Type B pancreatic cell (in vitro differentiated cells): ENCODE results near the gene ASB16. TPM values are rescaled to one million over a fixed set of nuclear protein-coding genes. Genes with fewer than 3 reads are reported as not detected.

ENCODE experiments used
- DNase-seq: peaks from one replicate; pipeline ENCODE4 v3.0.0; 2021; ENCODE audit warnings: mixed read lengths; ENCODE audit not compliant: unreplicated experiment; ENCODE audit errors: extremely low spot score
- H3K27ac Mint-ChIP-seq: 2 replicates; pipeline ENCODE4 v1.8.0; 2021; ENCODE audit warnings: mild to moderate bottlenecking, mixed read lengths
- H3K27me3 Mint-ChIP-seq: 2 replicates; pipeline ENCODE4 v1.8.0; 2021; ENCODE audit warnings: mixed read lengths
- H3K36me3 Mint-ChIP-seq: 2 replicates; pipeline ENCODE4 v1.8.0; 2021; ENCODE audit warnings: mixed read lengths
- H3K4me1 Mint-ChIP-seq: one replicate; pipeline ENCODE4 v1.8.0; 2021; ENCODE audit warnings: mixed read lengths; ENCODE audit not compliant: unreplicated experiment
- H3K4me3 Mint-ChIP-seq: 2 replicates; pipeline ENCODE4 v1.8.0; 2021; ENCODE audit warnings: mild to moderate bottlenecking, mixed read lengths
- H3K9me3 Mint-ChIP-seq: 2 replicates; pipeline ENCODE4 v1.8.0; 2021; ENCODE audit warnings: mixed read lengths
- CTCF ChIP-seq: fragments of 200-600 bp; sonication (generic); conservative IDR thresholded peaks from 2 replicates; pipeline ENCODE4 v1.5.0; 2021; ENCODE audit warnings: antibody characterized with exemption, mild to moderate bottlenecking
- total RNA-seq: library from RNA; stranded (reverse); gene quantifications from 2 replicates; pipeline ENCODE4 v1.2.1, GENCODE V29; 2021; ENCODE audit warnings: low replicate concordance

Gene ASB16
- total RNA-seq, 1 donor from 2014 or later: 0.68 TPM

- DNase-seq: no peak
- H3K4me3 Mint-ChIP-seq: no peak overlapping the region
- TF ChIP-seq CTCF: no peak
- no peaks in the 10 kb centered on the region for H3K9me3 Mint-ChIP-seq
- no peaks in the 10 kb centered on the region for H3K4me1 Mint-ChIP-seq
- H3K36me3 Mint-ChIP-seq: peaks cover 3% of the 10 kb centered on the region
- no peak overlapping the region for H3K27ac Mint-ChIP-seq
- no peaks in the 10 kb centered on the region for H3K27me3 Mint-ChIP-seq
Measured at GRCh38 chr17:44159519-44160210, 10.8 kb upstream of the ASB16 start.

- TF ChIP-seq CTCF: no peak
- no peak overlapping the region for H3K4me3 Mint-ChIP-seq
- H3K36me3 Mint-ChIP-seq: peaks cover 2% of the 10 kb centered on the region
- H3K27ac Mint-ChIP-seq: no peak overlapping the region
- no peaks in the 10 kb centered on the region for H3K9me3 Mint-ChIP-seq
- no peak for DNase-seq
- no peaks in the 10 kb centered on the region for H3K27me3 Mint-ChIP-seq
- peaks cover 6% of the 10 kb centered on the region for H3K4me1 Mint-ChIP-seq
Measured at GRCh38 chr17:44164476-44164875, 6.0 kb upstream of the ASB16 start.

- DNase-seq: no peak
- Mint-ChIP-seq H3K4me3 (no peak overlapping the region), H3K9me3 (no peaks in the 10 kb centered on the region), H3K27me3 (no peaks in the 10 kb centered on the region), H3K4me1 (peaks cover 15% of the 10 kb centered on the region), H3K36me3 (no peaks in the 10 kb centered on the region), H3K27ac (no peak overlapping the region)
- TF ChIP-seq CTCF: no peak
Measured at GRCh38 chr17:44167181-44167861, 3.2 kb upstream of the ASB16 start.

GRCh38 chr17:44170135-44170498 lies 387 bp upstream of the ASB16 start:
- H3K4me3 Mint-ChIP-seq: no peak overlapping the region
- DNase-seq: no peak
- H3K4me1 Mint-ChIP-seq: peaks cover 15% of the 10 kb centered on the region
- H3K9me3 Mint-ChIP-seq: no peaks in the 10 kb centered on the region
- no peak overlapping the region for H3K27ac Mint-ChIP-seq
- H3K36me3 Mint-ChIP-seq: no peaks in the 10 kb centered on the region
- no peak for TF ChIP-seq CTCF
- no peaks in the 10 kb centered on the region for H3K27me3 Mint-ChIP-seq

- Mint-ChIP-seq H3K27me3 (no peaks in the 10 kb centered on the region), H3K27ac (no peak overlapping the region), H3K9me3 (no peaks in the 10 kb centered on the region), H3K4me3 (no peak overlapping the region), H3K36me3 (peaks cover 4% of the 10 kb centered on the region), H3K4me1 (peaks cover 15% of the 10 kb centered on the region)
- no peak for TF ChIP-seq CTCF
- DNase-seq: no peak
Measured at GRCh38 chr17:44171931-44172455, 1.5 kb downstream of the ASB16 start.
